NCI-H1436 (cell line): ENCODE data around the gene ZNF410.
"Not testable (repeated sequence)": the region's sequence is repeated elsewhere in the genome, so short reads cannot be mapped to it uniquely, and the experiment has no call there.

Experiments used
- DNase-seq: peaks from one replicate; lab custom pipeline; 2025; lab: John Stamatoyannopoulos, UW

The ZNF410 gene

GRCh38 chr14:73887694-73888459, 1.2 kb downstream of the ZNF410 start:
- DNase-seq, result no peak

- DNase-seq, result no peak
Measured at GRCh38 chr14:73888460-73888725, 1.7 kb downstream of the ZNF410 start.

GRCh38 chr14:73888971-73889370, 2.3 kb downstream of the ZNF410 start:
- no peak for DNase-seq

GRCh38 chr14:73889376-73889775, 2.7 kb downstream of the ZNF410 start:
- no peak for DNase-seq

GRCh38 chr14:73894180-73894687, 7.6 kb downstream of the ZNF410 start:
- not testable (repeated sequence) for DNase-seq

GRCh38 chr14:73895939-73896338, 9.3 kb downstream of the ZNF410 start:
- no peak for DNase-seq

GRCh38 chr14:73896521-73896920, 9.9 kb downstream of the ZNF410 start:
- DNase-seq, result no peak

GRCh38 chr14:73903028-73903427, 16.4 kb downstream of the ZNF410 start:
- no peak for DNase-seq

GRCh38 chr14:73909681-73910080, 23.0 kb downstream of the ZNF410 start:
- DNase-seq, result no peak

- no peak for DNase-seq
Measured at GRCh38 chr14:73913256-73913655, 26.6 kb downstream of the ZNF410 start.

GRCh38 chr14:73916324-73916723, 29.7 kb downstream of the ZNF410 start:
- no peak for DNase-seq

- not testable (repeated sequence) for DNase-seq
Measured at GRCh38 chr14:73919457-73919856, 32.8 kb downstream of the ZNF410 start.

GRCh38 chr14:73924337-73924736, 37.7 kb downstream of the ZNF410 start:
- DNase-seq, result no peak

- DNase-seq, result no peak
Measured at GRCh38 chr14:73935666-73936065, 49.0 kb downstream of the ZNF410 start.

- DNase-seq, result no peak
Measured at GRCh38 chr14:73936548-73936947, 49.9 kb downstream of the ZNF410 start.

- DNase-seq, result no peak
Measured at GRCh38 chr14:73937012-73937411, 50.4 kb downstream of the ZNF410 start.

GRCh38 chr14:73942180-73942579, 55.5 kb downstream of the ZNF410 start:
- no peak for DNase-seq

GRCh38 chr14:73943083-73943482, 56.4 kb downstream of the ZNF410 start:
- no peak for DNase-seq

GRCh38 chr14:73944432-73945158, 57.9 kb downstream of the ZNF410 start:
- DNase-seq, result no peak

- DNase-seq, result no peak
Measured at GRCh38 chr14:73945159-73945670, 58.6 kb downstream of the ZNF410 start.

GRCh38 chr14:73949752-73950734, 63.4 kb downstream of the ZNF410 start, which contains the start of the genes COQ6 and FAM161B:
Gene COQ6, plus strand, starts transcription at chr14:73950302. Its CDS starts 31 bp downstream, at chr14:73950333.
Gene FAM161B, minus strand, starts transcription at chr14:73950094. Its CDS starts 68 bp downstream, at chr14:73950026.
- DNase-seq, result peak; percentile 96

- no peak for DNase-seq
Measured at GRCh38 chr14:73953731-73954130, 67.1 kb downstream of the ZNF410 start.
